ENCODE measurements around the gene CCDC91. TPM values are rescaled to one million over a fixed set of nuclear protein-coding genes. Genes with fewer than 3 reads are reported as not detected.

CCDC91 gene
- total RNA-seq, 1 experiment from 2014 or later: 26.9 TPM

DNA sequence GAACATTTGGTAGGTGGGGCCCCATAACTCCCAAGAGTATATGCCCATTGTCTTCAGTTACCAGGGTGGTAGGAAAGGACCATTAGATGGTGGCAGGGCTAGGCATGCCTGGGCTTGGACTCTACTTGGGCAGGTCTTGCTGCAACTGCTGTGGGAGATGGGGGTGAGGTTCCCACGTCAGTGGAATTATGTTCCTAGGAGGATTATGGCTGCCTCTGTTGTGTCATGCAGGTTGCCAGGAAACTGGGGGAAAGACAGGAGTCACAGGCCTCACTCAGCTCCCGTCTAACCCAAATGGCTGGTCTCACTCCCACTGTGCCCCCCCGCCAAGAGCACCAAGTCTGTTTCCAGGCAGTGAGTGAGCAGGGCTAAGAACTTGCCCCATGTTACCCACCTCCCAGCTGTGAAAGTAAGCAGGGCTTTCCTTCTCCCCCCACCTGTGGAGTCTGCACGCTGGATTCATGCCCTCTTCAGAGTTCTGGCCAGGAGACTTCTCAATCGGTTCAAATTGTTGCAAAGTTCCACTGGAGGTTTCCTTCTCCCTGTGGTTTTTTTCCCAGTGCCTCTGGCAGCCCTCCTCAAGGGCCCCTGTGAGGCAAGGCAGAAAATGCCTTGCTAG, 337.5 kb downstream of the CCDC91 start:
- intact Hi-C loops (cut with micrococcal nuclease; ENCODE audit: unreplicated experiment) (no loop called here), in situ Hi-C loops (cut with HindIII; ENCODE audit: low pct_unique_long_range_greater_than_20kb, low sequenced_read_pairs) (no loop called here)
- no TSS peak for BruUV-seq (replicated peaks)
- H3K4me1 ChIP-seq (ENCODE audit: control insufficient read depth, insufficient read depth, low read length): no peaks in the 10 kb centered on the region
- no peaks in the 10 kb centered on the region for H3K9me3 ChIP-seq (ENCODE audit: control insufficient read depth, insufficient read depth, low read depth, low read length)
- TF ChIP-seq SIN3A (IDR thresholded peaks at IDR 0.05; ENCODE audit: borderline replicate concordance, insufficient read depth, low read depth, low read length) (no peak), TCF7L2 (IDR thresholded peaks at IDR 0.05; ENCODE audit: low read depth, low read length) (no peak), POLR2AphosphoS5 (IDR thresholded peaks at IDR 0.05; ENCODE audit: low read depth, low read length) (no peak), REST (IDR thresholded peaks at IDR 0.05; ENCODE audit: insufficient read depth in 1 of 2, low read depth in 2 of 2, low read length in 1 of 2) (no peak)
- TF ChIP-seq, protein P1, sequence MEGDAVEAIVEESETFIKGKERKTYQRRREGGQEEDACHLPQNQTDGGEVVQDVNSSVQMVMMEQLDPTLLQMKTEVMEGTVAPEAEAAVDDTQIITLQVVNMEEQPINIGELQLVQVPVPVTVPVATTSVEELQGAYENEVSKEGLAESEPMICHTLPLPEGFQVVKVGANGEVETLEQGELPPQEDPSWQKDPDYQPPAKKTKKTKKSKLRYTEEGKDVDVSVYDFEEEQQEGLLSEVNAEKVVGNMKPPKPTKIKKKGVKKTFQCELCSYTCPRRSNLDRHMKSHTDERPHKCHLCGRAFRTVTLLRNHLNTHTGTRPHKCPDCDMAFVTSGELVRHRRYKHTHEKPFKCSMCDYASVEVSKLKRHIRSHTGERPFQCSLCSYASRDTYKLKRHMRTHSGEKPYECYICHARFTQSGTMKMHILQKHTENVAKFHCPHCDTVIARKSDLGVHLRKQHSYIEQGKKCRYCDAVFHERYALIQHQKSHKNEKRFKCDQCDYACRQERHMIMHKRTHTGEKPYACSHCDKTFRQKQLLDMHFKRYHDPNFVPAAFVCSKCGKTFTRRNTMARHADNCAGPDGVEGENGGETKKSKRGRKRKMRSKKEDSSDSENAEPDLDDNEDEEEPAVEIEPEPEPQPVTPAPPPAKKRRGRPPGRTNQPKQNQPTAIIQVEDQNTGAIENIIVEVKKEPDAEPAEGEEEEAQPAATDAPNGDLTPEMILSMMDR (IDR thresholded peaks at IDR 0.05): no peak
- DNase-seq (ENCODE audit: low read depth, low spot score) (no peak), ATAC-seq (no peak)
- no peak overlapping the region for H3K27ac ChIP-seq (ENCODE audit: low read length)
- H3K36me3 ChIP-seq (ENCODE audit: control insufficient read depth, insufficient read depth, low read length): no peaks in the 10 kb centered on the region
- no peaks in the 10 kb centered on the region for H3K27me3 ChIP-seq (ENCODE audit: control insufficient read depth, insufficient read depth, low read length)
- POLR2A ChIA-PET: no interaction called here
- no peak overlapping the region for H3K4me3 ChIP-seq (ENCODE audit: low read depth in 2 of 2, low read length in 2 of 2)
- CTCF ChIA-PET: no interaction called here

DNA sequence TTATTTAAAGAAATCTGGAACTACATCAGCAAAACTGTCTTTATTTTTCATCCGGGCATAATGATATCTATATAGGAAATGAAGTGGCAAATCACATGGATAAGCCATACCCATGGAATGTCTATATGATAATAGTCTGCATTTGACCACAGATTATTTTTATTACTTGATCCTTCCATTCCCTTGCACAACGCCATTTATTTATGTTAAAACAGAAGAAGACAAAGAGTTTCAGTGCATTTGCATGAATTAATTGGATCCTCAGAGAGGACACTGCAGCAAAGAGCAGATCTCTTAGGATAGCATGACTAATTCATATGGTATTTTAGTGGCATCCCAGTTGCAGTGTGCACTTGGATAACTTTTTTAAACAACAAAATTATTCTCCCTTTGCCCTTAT, 345.0 kb downstream of the CCDC91 start:
- no peak for ATAC-seq
- TF ChIP-seq, protein P1 (IDR thresholded peaks at IDR 0.05): no peak
- no peak for TF ChIP-seq POLR2AphosphoS5 (IDR thresholded peaks at IDR 0.05; ENCODE audit: low read depth, low read length)
- TF ChIP-seq SIN3A (IDR thresholded peaks at IDR 0.05; ENCODE audit: borderline replicate concordance, insufficient read depth, low read depth, low read length): no peak
- TF ChIP-seq TCF7L2 (IDR thresholded peaks at IDR 0.05; ENCODE audit: low read depth, low read length): no peak
- TF ChIP-seq REST (IDR thresholded peaks at IDR 0.05; ENCODE audit: insufficient read depth in 1 of 2, low read depth in 2 of 2, low read length in 1 of 2): no peak
- H3K27ac ChIP-seq (ENCODE audit: low read length): no peak overlapping the region
- BruUV-seq (replicated peaks): no TSS peak
- H3K4me1 ChIP-seq (ENCODE audit: control insufficient read depth, insufficient read depth, low read length): peaks cover 3% of the 10 kb centered on the region; the same call in 1 of the 2 replicates
- H3K27me3 ChIP-seq (ENCODE audit: control insufficient read depth, insufficient read depth, low read length): no peaks in the 10 kb centered on the region
- no peaks in the 10 kb centered on the region for H3K9me3 ChIP-seq (ENCODE audit: control insufficient read depth, insufficient read depth, low read depth, low read length)
- DNase-seq (ENCODE audit: low read depth, low spot score): no peak
- in situ Hi-C loops (cut with HindIII; ENCODE audit: low pct_unique_long_range_greater_than_20kb, low sequenced_read_pairs) (no loop called here), intact Hi-C loops (cut with micrococcal nuclease; ENCODE audit: unreplicated experiment) (no loop called here)
- no peak overlapping the region for H3K4me3 ChIP-seq (ENCODE audit: low read depth in 2 of 2, low read length in 2 of 2)
- POLR2A ChIA-PET: no interaction called here
- CTCF ChIA-PET: no interaction called here
- no peaks in the 10 kb centered on the region for H3K36me3 ChIP-seq (ENCODE audit: control insufficient read depth, insufficient read depth, low read length)
